T-helper 2 cell treated with Interferon-gamma antibody and Interleukin-4, amounts not matched to agents 5 μg/mL and 100 μg/mL, for 36 hours (primary cell): ENCODE measurements around the gene GAS7.

Source experiments
- DNase-seq: peaks from one replicate; pipeline ENCODE4 v3.0.0; 2021; ENCODE audit warnings: low spot score
- H3K27ac Mint-ChIP-seq: one replicate; pipeline ENCODE4 v1.8.0; 2021; ENCODE audit warnings: mild to moderate bottlenecking, mixed read lengths
- H3K27me3 Mint-ChIP-seq: one replicate; pipeline ENCODE4 v1.8.0; 2021; ENCODE audit warnings: low read depth, mixed read lengths
- H3K36me3 Mint-ChIP-seq: one replicate; pipeline ENCODE4 v1.8.0; 2021; ENCODE audit warnings: low read depth, mixed read lengths
- H3K4me1 Mint-ChIP-seq: one replicate; pipeline ENCODE4 v1.8.0; 2021; ENCODE audit warnings: low read depth, mixed read lengths
- H3K4me3 Mint-ChIP-seq: one replicate; pipeline ENCODE4 v1.8.0; 2022; ENCODE audit warnings: mild to moderate bottlenecking, moderate library complexity, mixed read lengths
- H3K9me3 Mint-ChIP-seq: one replicate; pipeline ENCODE4 v1.8.0; 2021; ENCODE audit warnings: mixed read lengths

The GAS7 gene

GRCh38 chr17:10171581-10171981 lies 26.8 kb downstream of the GAS7 start:
- no peak for DNase-seq
- no peaks in the 10 kb centered on the region for H3K9me3 Mint-ChIP-seq
- H3K36me3 Mint-ChIP-seq, result no peaks in the 10 kb centered on the region

GRCh38 chr17:10171122-10171571 lies 27.3 kb downstream of the GAS7 start:
- Mint-ChIP-seq H3K27me3 (peaks cover 12% of the 10 kb centered on the region), H3K27ac (no peak overlapping the region), H3K4me3 (no peak overlapping the region), H3K9me3 (no peaks in the 10 kb centered on the region), H3K36me3 (no peaks in the 10 kb centered on the region), H3K4me1 (peaks cover 2% of the 10 kb centered on the region)
- no peak for DNase-seq

More at GRCh38 chr17:10171581-10171981, 26.8 kb downstream of the GAS7 start:
- Mint-ChIP-seq H3K4me1 (peaks cover 2% of the 10 kb centered on the region), H3K27ac (no peak overlapping the region), H3K27me3 (peaks cover 12% of the 10 kb centered on the region), H3K4me3 (no peak overlapping the region)

- H3K27ac Mint-ChIP-seq, result no peak overlapping the region
- H3K9me3 Mint-ChIP-seq, result no peaks in the 10 kb centered on the region
- no peaks in the 10 kb centered on the region for H3K36me3 Mint-ChIP-seq
- no peak overlapping the region for H3K4me3 Mint-ChIP-seq
- H3K4me1 Mint-ChIP-seq, result peaks cover 2% of the 10 kb centered on the region
- no peak for DNase-seq
- peaks cover 12% of the 10 kb centered on the region for H3K27me3 Mint-ChIP-seq
These were observed 28.2 kb downstream of the GAS7 start for GRCh38 chr17:10170233-10170632.

- no peak overlapping the region for H3K27ac Mint-ChIP-seq
- H3K36me3 Mint-ChIP-seq, result no peaks in the 10 kb centered on the region
- no peaks in the 10 kb centered on the region for H3K9me3 Mint-ChIP-seq
- no peak overlapping the region for H3K4me3 Mint-ChIP-seq
- H3K4me1 Mint-ChIP-seq, result peaks cover 2% of the 10 kb centered on the region
- peaks cover 12% of the 10 kb centered on the region for H3K27me3 Mint-ChIP-seq
- no peak for DNase-seq
These were observed 29.1 kb downstream of the GAS7 start for GRCh38 chr17:10169290-10169689.

GRCh38 chr17:10166176-10166935 lies 32.0 kb downstream of the GAS7 start:
- H3K27me3 Mint-ChIP-seq, result peaks cover 8% of the 10 kb centered on the region
- no peaks in the 10 kb centered on the region for H3K4me1 Mint-ChIP-seq
- H3K27ac Mint-ChIP-seq, result no peak overlapping the region
- H3K36me3 Mint-ChIP-seq, result no peaks in the 10 kb centered on the region
- no peak overlapping the region for H3K4me3 Mint-ChIP-seq
- H3K9me3 Mint-ChIP-seq, result no peaks in the 10 kb centered on the region
- no peak for DNase-seq

GRCh38 chr17:10162096-10162495 lies 36.3 kb downstream of the GAS7 start:
- H3K27me3 Mint-ChIP-seq, result peaks cover 2% of the 10 kb centered on the region
- H3K27ac Mint-ChIP-seq, result no peak overlapping the region
- H3K4me1 Mint-ChIP-seq, result no peaks in the 10 kb centered on the region
- no peaks in the 10 kb centered on the region for H3K36me3 Mint-ChIP-seq
- no peak for DNase-seq
- H3K9me3 Mint-ChIP-seq, result no peaks in the 10 kb centered on the region
- H3K4me3 Mint-ChIP-seq, result no peak overlapping the region

- Mint-ChIP-seq H3K27me3 (peaks cover 3% of the 10 kb centered on the region), H3K36me3 (no peaks in the 10 kb centered on the region), H3K9me3 (no peaks in the 10 kb centered on the region), H3K27ac (no peak overlapping the region), H3K4me1 (no peaks in the 10 kb centered on the region), H3K4me3 (no peak overlapping the region)
- no peak for DNase-seq
These were observed 37.0 kb downstream of the GAS7 start for GRCh38 chr17:10161386-10161785.

- H3K4me1 Mint-ChIP-seq, result no peaks in the 10 kb centered on the region
- H3K4me3 Mint-ChIP-seq, result no peak overlapping the region
- H3K36me3 Mint-ChIP-seq, result no peaks in the 10 kb centered on the region
- H3K27ac Mint-ChIP-seq, result no peak overlapping the region
- H3K27me3 Mint-ChIP-seq, result peaks cover 17% of the 10 kb centered on the region
- H3K9me3 Mint-ChIP-seq, result no peaks in the 10 kb centered on the region
- DNase-seq, result no peak
These were observed 41.3 kb downstream of the GAS7 start for GRCh38 chr17:10156948-10157607.

- no peaks in the 10 kb centered on the region for H3K36me3 Mint-ChIP-seq
- H3K4me3 Mint-ChIP-seq, result no peak overlapping the region
- H3K27ac Mint-ChIP-seq, result no peak overlapping the region
- no peaks in the 10 kb centered on the region for H3K4me1 Mint-ChIP-seq
- H3K27me3 Mint-ChIP-seq, result peaks cover 21% of the 10 kb centered on the region
- H3K9me3 Mint-ChIP-seq, result no peaks in the 10 kb centered on the region
- no peak for DNase-seq
These were observed 41.8 kb downstream of the GAS7 start for GRCh38 chr17:10156599-10156947.

- Mint-ChIP-seq H3K27me3 (peaks cover 21% of the 10 kb centered on the region), H3K4me3 (no peak overlapping the region), H3K27ac (no peak overlapping the region), H3K9me3 (no peaks in the 10 kb centered on the region), H3K4me1 (no peaks in the 10 kb centered on the region), H3K36me3 (no peaks in the 10 kb centered on the region)
- DNase-seq, result no peak
These were observed 42.4 kb downstream of the GAS7 start for GRCh38 chr17:10156077-10156435.

- Mint-ChIP-seq H3K9me3 (no peaks in the 10 kb centered on the region), H3K4me1 (no peaks in the 10 kb centered on the region), H3K27me3 (peaks cover 21% of the 10 kb centered on the region), H3K36me3 (no peaks in the 10 kb centered on the region), H3K4me3 (no peak overlapping the region), H3K27ac (no peak overlapping the region)
- DNase-seq, result no peak
These were observed 42.9 kb downstream of the GAS7 start for GRCh38 chr17:10155371-10156076.

- Mint-ChIP-seq H3K4me1 (peaks cover 9% of the 10 kb centered on the region), H3K4me3 (no peak overlapping the region), H3K9me3 (no peaks in the 10 kb centered on the region), H3K36me3 (no peaks in the 10 kb centered on the region), H3K27me3 (peaks cover 30% of the 10 kb centered on the region), H3K27ac (no peak overlapping the region)
- no peak for DNase-seq
These were observed 46.5 kb downstream of the GAS7 start for GRCh38 chr17:10151667-10152496.

GRCh38 chr17:10149573-10150399 lies 48.6 kb downstream of the GAS7 start:
- H3K9me3 Mint-ChIP-seq, result no peaks in the 10 kb centered on the region
- peak overlapping the region; percentile 44 for H3K4me3 Mint-ChIP-seq
- peaks cover 9% of the 10 kb centered on the region for H3K4me1 Mint-ChIP-seq
- no peaks in the 10 kb centered on the region for H3K36me3 Mint-ChIP-seq
- H3K27me3 Mint-ChIP-seq, result peaks cover 31% of the 10 kb centered on the region
- peak overlapping the region; percentile 43 for H3K27ac Mint-ChIP-seq
- peak; percentile 22 for DNase-seq
